ENCODE results near the gene ADAMTSL1.
"Not testable (repeated sequence)": the region's sequence is repeated elsewhere in the genome, so short reads cannot be mapped to it uniquely, and the experiment has no call there.

The ADAMTSL1 gene

DNA sequence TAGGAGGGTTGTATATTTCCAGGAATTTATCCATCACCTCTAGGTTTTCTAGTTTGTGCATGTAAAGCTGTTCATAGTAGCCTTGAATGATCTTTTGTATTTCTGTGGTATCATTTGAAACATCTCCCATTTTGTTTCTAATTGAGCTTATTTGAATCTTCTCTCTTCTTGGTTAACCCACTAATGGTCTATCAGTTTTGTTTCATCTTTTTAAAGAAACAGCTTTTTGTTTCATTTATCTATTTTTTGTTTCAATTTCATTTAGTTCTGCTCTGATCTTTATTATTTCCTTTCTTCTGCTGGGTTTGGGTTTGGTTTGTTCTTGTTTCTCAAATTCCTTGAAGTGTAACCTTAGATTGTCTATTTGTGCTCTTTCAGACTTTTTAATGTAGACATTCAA lies 401.0 kb downstream of the ADAMTSL1 start:
- DNase-seq = not testable (repeated sequence)

DNA sequence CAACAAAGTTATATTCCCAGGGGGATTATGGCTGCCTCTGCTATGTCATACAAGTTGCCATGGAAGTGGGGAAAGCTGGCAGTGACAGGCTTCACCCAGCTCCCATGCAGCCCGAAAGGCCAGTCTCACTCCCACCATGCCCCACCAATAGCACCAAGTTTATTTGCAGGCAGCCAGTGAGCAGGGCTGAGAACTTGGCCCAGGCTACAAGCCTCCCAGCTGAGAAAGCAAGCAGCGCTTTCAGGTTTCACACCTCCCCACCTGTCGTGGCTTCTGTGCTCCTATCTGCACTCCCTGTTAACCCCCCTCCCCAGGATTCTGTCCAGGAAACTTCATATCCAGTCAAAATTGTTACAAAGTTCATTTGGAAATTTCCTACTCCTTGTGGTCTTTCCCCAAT lies 404.0 kb downstream of the ADAMTSL1 start:
- DNase-seq = no peak

DNA sequence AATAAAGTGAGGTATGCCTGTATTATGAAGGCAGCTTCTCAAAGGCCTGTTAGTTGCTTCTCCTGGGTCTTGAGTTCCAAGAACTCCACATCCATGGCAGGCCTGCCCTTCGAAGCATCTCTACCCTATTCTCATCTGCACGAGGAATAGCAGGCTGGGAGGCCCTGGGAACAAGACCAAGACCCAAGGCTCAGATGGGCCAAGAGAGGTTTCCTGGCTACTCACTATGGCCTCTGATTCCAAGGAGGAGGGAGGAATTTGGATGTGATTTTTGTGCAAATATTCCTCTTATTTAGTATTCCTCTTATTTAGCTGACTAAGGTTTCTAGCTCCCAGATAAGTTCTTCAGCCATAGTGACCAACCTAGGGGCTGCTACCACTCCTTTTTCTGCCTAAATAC lies 407.8 kb downstream of the ADAMTSL1 start:
- no peak for DNase-seq

DNA sequence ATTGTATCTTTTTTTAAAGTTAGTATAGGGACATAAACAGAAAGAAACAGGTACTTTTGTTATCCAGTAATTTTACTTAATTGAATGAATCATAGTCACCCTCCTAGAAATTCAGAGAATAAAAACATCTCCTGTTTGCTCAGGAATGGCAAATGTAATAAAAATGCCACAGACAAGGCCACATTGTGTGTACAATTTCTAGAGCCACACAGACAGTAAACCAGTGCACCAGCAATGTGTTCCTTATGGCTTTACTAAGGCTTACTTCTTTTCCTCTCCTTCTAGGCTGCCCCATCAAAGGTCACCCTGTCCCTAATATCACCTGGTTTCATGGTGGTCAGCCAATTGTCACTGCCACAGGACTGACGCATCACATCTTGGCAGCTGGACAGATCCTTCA lies 413.6 kb downstream of the ADAMTSL1 start:
- DNase-seq = no peak

DNA sequence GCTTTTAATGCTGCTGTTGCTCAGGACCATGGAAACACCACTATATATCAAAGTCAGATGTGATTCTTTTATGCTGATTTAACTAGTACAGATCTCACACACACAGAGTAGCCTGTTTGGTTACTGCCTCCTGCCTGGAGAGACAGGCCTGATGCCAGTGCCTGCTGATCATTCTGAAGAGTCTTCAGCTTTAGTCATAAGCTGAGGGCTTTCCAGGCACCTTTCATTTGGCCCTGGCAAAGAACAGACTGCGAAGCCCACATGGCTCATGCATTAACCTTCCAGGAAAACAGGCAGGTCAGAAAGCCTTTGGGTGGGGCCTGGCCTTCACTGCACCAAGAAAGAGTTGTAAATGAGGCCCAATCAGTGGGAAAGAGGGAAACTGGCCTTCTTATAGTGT lies 414.3 kb downstream of the ADAMTSL1 start:
- no peak for DNase-seq

DNA sequence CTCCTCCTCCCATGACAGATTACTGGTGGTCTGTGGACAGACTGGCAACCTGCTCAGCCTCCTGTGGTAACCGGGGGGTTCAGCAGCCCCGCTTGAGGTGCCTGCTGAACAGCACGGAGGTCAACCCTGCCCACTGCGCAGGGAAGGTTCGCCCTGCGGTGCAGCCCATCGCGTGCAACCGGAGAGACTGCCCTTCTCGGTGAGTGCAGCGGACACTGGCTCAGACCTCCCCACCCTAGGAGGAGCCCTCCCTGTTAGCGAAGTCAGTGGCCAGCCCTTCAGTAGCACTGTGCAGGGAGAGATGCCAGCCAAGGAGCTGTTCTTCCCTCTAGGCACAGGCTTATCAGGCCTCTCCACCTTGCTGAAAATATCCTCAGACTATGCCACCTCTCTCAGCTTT lies 415.6 kb downstream of the ADAMTSL1 start:
- no peak for DNase-seq

DNA sequence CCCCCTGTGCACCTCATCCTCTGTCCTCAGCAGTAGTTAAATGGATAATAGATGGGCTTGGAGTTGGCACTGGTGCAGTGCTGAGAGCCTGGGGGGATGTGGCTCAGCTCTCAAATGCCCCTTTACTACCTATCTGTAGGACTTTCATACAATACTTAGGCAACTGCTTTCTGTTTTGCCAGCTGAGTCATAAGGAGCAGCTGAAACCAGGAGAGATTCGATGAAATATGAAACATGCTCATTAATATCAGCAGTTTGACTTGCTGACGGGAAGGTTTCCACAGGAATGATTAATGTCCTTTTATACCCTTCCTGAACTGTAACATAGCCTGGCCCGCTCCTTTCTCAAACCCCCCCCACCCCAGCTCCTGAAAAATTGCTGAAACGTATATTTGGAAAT lies 416.4 kb downstream of the ADAMTSL1 start:
- DNase-seq = no peak

DNA sequence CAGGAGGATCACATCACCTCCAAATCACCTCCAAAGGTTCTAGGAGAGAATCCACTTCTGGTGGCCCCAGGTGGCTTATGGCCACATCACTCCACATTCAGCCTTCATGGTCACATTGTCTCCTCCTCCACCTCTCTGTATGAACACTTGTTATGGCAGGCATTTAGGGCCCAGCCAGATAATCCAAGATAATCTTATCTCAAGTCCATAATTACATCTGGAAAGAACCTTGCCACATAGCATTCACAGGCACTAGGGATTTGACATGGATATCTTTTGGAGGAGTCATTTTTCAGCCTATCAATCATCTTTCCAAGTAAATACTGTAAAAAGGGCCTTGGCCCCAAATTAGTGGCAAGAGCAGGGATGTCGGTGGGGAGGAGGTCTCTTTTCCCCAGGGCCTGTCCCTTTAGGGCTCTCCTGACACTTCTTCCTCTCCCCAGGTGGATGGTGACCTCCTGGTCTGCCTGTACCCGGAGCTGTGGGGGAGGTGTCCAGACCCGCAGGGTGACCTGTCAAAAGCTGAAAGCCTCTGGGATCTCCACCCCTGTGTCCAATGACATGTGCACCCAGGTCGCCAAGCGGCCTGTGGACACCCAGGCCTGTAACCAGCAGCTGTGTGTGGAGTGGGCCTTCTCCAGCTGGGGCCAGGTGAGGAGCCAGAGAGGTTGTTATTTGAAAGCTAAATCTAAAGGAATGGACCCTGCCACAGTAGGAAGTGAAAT lies 418.2 kb downstream of the ADAMTSL1 start:
- DNase-seq = no peak

DNA sequence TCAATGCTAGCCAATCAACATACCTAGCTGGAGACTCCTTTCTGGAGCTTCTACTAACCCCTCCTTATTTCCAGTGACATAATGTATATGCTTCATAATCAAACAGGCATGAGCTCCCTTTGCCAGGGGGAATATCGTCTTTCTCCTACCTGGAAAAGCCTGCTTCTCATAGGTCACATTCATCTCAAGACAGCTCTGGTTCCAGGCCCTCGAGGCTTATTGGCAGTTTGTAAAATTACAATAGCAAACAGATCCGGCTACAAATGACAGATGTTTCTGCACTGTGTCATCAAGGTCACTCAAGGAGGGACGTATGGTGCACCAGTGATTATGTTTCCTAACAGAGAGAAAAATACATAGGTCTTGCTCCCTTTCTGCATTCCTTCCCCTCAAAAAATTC lies 419.1 kb downstream of the ADAMTSL1 start:
- no peak for DNase-seq

DNA sequence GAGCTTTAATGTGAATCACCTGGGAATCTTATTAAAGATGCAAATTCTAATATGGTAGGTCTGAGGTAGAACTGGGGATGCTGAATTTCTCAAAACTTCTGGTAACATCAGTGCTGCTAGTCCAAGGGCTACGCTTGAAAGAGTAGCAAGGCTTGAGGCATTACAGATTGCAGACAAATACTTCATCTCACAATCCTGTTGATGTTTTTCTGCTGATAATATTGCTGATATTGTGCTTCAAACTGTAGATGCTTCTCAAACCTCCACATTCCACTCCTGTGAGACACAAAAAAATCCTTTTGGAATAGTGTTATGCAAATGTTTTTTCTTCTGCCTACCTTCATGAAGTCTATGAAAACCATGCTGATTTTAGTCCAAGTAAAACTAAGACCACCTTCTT lies 419.5 kb downstream of the ADAMTSL1 start:
- no peak for DNase-seq

DNA sequence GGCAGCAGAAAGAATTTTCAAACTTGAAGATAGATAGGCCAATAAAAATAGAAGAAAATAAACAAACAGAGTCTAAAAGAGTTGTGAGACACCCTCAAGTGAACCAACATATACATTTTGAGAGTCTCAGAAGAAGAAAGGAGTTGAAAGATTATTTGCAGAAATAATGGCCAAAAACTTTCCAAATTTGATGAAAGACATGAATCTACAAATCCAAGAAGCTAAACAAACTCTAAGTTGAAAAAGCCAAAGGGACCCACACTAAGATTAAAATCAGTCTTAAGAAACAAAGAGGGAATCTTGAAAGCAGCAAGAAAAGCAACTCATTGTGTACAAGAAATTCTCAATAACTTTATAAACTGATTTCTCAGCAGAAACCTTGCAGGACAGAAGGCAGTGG lies 422.1 kb downstream of the ADAMTSL1 start:
- no peak for DNase-seq

DNA sequence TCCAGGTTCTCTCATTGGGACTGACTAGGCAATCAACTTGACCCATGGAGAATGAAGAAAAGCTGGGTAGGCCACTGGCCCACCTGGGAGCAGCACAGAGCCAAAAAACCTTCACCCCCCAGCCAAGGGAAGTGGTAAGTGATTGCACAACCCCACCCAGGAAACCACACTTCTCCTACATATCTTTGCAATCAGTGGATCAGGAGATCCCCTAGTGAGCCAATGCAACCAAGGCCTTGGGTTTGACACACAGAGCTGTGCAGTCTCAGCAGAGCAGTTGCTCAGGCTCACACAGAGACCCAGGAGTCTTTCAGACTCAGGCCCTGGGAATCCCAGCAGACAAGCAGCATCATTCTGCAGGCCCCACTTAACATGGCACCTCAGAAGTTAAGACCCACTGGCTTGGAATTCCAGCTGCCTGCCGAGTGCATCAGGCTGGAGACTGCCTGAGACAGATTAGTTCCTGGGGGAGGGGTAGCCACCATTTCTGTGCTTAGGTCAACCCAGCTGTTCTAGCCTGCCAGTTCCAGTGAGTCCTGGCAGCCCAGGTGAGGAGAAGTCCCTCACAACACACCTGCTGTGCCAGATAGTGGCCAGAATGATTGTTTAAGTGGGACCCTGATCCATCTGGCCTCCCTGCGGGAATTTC lies 422.7 kb downstream of the ADAMTSL1 start:
- DNase-seq = no peak

DNA sequence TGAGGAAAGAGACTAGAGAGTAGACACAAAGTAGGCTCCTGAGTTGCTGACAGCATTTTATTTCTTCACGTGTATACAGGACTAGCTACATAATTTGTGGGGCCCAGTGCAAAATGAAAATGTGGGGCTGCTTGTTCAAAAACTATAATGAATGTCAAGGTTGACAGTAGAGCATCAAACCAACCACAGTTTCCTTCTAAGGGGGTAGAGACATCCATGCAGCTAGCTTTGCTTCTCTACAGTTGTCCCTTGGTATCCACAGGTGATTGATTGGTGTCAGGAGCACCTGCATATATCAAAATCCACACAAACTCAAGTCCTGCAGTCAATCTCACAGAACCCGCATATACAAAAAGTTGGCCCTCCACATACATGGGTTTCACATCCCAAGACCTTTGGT lies 429.5 kb downstream of the ADAMTSL1 start:
- DNase-seq = no peak

DNA sequence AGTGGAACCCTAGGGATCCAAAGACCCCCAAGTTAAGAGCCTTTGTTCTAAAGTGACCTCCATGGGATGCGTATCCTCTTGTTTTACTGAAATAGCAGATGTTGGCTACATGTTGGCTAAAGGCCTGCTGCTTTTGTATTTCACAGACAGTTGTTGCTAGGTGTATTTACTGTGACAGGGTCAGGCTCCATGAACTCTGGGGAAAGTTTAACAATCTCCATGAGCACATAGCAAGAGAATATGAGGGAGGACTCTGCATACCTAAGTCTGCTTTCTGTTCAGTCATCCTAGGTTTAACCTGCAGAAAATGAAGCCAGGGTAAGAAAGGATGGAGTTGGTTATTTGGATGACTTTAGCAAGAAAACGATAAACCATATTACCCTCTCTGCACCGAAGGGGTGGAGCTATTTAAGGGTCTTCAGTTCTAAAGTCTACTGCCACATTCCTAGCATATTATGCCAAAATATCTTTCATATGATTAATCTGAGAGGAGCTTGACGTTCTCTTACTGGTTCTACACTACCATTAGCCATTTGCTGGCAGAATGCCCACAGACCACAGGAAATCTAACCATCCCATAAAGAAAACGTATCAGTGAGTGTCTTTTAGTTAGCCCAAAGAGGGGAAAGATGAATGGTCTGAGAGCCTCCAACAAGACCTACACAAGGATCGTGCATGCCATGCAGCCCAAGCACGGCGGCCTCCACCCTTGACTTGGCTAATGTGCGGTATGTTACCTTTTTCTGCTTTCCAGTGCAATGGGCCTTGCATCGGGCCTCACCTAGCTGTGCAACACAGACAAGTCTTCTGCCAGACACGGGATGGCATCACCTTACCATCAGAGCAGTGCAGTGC lies 431.3 kb downstream of the ADAMTSL1 start:
- no peak for DNase-seq

DNA sequence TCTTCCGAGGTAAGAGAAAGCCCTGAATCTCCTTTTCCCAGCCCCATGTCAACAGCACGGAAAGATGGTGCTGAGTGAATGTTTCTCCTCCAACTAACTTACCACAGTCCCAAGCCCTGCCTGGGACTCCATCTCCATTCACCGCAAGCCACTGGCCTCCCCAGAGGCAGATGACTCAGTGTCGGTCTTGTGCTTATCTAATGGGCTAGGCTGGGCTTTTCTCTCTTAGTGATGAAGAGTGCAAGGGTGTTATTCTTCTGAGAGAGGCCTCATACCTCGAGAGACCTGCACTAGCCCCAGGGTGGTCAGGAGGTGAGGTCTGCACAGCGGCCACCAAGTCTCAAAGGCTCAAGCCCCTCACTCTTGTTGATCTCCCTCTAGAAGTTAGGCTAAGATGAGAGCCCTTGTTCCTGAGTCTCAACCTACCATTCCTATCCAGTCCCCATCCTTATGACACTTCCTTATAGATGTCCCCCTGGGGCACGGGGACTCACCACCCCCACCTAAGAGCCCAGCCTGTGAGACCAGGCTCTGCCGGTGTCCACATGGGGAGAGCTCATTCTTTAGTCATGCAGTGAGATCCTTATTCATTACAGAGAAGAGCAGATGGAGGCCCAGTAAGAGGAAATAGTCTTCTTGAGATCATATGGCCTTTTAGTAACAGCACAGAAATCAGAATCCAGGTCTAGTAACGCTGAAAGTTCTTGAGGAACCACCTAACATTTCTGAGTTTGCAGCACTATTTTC lies 432.1 kb downstream of the ADAMTSL1 start:
- no peak for DNase-seq

DNA sequence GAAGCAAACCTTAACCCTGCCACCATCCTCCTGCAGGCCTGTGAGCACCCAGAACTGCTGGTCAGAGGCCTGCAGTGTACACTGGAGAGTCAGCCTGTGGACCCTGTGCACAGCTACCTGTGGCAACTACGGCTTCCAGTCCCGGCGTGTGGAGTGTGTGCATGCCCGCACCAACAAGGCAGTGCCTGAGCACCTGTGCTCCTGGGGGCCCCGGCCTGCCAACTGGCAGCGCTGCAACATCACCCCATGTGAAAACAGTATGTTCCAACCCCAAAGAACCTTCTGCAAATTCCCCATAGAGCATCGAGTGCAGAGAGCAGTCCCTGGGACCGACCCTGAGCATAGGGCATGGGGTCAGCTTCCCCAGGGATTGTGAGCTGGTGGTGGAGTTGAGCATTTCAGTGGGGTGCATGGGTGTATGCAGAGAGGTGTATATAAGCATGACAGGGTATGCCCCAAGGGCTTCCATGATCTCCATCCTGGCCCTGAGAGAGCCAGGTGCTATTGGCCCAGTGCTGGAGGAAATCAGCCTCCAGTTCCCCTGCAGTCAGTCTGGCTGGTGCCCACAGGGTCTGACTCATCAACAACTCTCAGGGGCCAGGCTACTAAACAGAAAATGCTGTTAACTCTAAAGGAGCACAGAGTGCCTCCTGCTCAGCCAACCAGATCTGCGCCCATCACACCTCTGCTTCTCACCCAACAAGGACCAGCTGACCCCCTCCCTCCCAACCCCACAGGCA lies 432.9 kb downstream of the ADAMTSL1 start:
- DNase-seq = no peak

DNA sequence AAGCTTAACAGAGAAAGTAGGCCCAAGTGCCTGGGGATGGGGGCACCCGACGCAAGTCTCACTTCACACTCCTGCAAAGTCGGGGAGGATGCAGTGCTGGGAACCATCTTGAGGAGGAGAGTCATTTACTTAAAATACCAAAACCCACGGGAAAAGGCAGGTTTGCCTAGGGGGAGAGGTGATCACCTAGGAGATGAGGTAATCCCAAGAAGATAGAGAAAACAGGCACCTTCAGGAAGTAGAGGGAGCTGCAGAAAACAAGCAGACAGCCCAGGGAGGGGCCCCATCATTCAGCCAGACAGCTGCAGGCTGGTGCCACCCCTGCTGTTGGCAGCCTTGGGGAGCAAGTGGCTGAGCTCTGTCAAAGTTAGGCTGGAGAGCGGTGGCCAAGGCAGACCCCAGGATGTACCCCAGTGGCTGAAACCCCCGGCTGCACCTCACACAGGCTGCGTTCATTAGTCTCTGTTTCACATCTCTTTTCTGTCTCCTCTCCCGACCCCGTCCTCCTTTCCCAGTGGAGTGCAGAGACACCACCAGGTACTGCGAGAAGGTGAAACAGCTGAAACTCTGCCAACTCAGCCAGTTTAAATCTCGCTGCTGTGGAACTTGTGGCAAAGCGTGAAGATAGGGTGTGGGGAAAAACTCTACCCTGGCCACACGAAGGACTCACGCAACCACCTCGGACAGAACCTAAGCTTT lies 434.1 kb downstream of the ADAMTSL1 start:
- no peak for DNase-seq

DNA sequence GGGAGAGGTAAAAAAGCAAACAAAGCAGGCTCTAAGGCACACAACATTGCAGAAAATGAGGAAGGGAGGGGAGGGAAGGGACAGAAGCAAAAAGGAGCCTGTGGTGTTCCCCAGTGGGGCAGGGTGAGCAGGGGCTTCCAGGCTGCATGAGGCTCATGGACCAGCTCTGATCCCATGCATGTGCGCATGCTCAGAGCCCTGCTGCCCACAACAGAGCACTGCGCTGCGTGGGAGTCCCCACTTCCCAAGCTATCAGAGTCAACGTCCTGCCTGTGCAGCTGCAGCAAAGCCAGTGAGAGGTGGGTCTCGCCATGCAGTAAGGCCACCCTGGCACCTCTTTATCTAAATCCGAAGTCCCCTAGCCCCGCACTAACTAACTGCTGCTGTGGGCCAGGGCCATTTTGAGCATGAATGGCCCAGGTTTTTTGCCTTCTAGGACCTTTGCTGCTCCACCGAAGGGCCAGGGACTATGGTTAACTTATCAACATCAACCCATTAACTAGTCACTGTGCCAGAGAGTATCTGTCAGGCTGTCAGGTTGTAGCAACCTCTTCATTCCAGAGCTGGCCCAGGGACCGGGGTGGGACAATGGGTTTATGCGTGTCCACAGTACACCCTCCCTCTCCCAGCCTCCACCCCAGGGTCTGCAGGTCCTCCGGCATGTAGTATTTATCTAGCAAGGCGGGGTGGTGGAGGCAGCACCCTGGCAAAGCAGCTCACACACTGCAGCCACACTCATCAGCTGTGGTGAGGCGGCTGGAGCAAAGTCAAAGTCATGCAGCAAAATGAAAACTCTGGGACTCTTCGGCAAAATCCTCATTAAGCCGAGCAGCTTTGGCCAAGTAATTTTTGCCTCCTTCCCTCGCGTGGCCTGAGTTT lies 435.4 kb downstream of the ADAMTSL1 start:
- no peak for DNase-seq

DNA sequence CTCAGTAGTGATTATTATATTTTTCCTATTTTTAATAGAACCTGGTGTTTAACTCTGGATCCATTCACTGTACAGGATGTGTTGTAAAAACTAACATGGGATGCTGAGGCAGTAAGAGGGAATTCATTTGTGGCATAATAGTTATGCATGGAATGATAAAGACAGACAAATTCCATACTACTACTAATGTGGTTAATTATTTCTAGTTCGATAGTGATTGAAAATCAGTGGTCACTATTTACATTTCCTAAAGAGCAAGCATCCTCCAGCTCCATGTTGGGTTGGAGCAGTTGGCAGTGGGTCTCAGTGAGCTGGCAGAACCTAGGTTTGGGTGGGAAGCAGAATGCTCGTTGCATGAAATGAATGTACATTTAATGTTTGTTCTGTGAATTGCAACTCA lies 436.5 kb downstream of the ADAMTSL1 start:
- DNase-seq = no peak

DNA sequence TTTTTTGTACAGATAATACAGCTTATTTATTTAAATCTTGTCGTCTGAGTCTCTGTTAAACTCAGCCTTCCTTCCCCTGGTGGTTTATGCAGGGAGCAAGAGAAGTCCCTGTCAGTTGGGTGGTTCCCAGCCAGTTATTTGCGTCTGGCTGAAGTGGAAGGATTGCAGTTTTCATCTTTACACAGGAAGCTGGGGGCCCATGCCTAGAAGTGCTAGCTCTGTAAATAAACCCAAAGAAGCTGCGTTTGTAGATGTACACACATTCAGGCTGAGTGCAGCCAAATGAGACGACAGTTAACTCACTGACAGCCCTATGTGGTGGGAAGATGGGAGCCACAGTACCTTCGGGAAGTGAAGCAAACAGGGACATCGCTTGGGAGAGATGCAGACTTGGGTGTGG lies 437.0 kb downstream of the ADAMTSL1 start:
- DNase-seq = no peak
